GM23338 (cell line): ENCODE data around the gene SHANK2. TPM values are rescaled to one million over a fixed set of nuclear protein-coding genes. Genes with fewer than 3 reads are reported as not detected.

ENCODE experiments used
- CREB1 ChIP-seq: fragments of 250-450 bp; sonication (Bioruptor Pico); IDR thresholded peaks from 2 replicates; pipeline ENCODE4 v1.5.0; 2020; ENCODE audit warnings: low read depth, mild to moderate bottlenecking, moderate library complexity
- EZH2 ChIP-seq: fragments of 200-600 bp; sonication (generic); IDR thresholded peaks from one replicate; pipeline ENCODE4 v1.8.0; 2017; ENCODE audit warnings: antibody characterized with exemption, mild to moderate bottlenecking, low read depth; ENCODE audit not compliant: unreplicated experiment
- JUNB ChIP-seq: IDR thresholded peaks from one replicate; pipeline ENCODE4 v1.6.1; 2016; ENCODE audit warnings: antibody characterized with exemption; ENCODE audit not compliant: unreplicated experiment
- POLR2AphosphoS5 ChIP-seq: IDR thresholded peaks from 2 replicates; pipeline ENCODE4 v1.6.1; 2016; ENCODE audit warnings: antibody characterized with exemption, low read depth
- STAT1 ChIP-seq: IDR thresholded peaks from one replicate; pipeline ENCODE4 v1.6.1; 2016; ENCODE audit warnings: antibody characterized with exemption; ENCODE audit not compliant: unreplicated experiment
- ZNF114 ChIP-seq: fragments of 250-450 bp; sonication (Bioruptor Pico); IDR thresholded peaks from 2 replicates; pipeline ENCODE4 v1.5.0; 2020; ENCODE audit warnings: mild to moderate bottlenecking, moderate library complexity
- ZNF331 ChIP-seq: fragments of 250-450 bp; sonication (Bioruptor Pico); IDR thresholded peaks from 2 replicates; pipeline ENCODE4 v1.5.0; 2020; ENCODE audit warnings: low read depth, mild to moderate bottlenecking, moderate library complexity
- polyA plus RNA-seq: library from polyadenylated mRNA; unstranded; fragments of >200 nt; fragmentation: Nextera tagmentation; extraction: Ambion mirVana; gene quantifications from 2 replicates; pipeline ENCODE4 v1.2.1, GENCODE V29; 2016
- total RNA-seq: library from RNA; depleted of rRNA; stranded (reverse); fragments of >200 nt; shearing (Covaris generic); gene quantifications from 2 replicates; pipeline ENCODE4 v1.2.3, GENCODE V29; 2014
- TF ChIP-seq, protein P1 (sequence below): fragments of 250-450 bp; sonication (Bioruptor Pico); IDR thresholded peaks from 2 replicates; pipeline ENCODE4 v1.5.0; 2020; ENCODE audit warnings: mild to moderate bottlenecking, moderate library complexity
- TF ChIP-seq, protein P2 (sequence below), 2 experiments: fragments of 200-600 bp in 1 of 2; sonication (generic) in 1 of 2; conservative IDR thresholded peaks; 2 replicates each; pipeline versions ENCODE4 v1.5.1 to v1.6.1; 2016 to 2017; ENCODE audit warnings: antibody characterized with exemption in 2 of 2, low read depth in 2 of 2, mild to moderate bottlenecking in 2 of 2, moderate library complexity in 1 of 2

SHANK2 gene
- total and polyA plus RNA-seq, 2 experiments from 2014 or later: 22.0 to 81.4 TPM

DNA sequence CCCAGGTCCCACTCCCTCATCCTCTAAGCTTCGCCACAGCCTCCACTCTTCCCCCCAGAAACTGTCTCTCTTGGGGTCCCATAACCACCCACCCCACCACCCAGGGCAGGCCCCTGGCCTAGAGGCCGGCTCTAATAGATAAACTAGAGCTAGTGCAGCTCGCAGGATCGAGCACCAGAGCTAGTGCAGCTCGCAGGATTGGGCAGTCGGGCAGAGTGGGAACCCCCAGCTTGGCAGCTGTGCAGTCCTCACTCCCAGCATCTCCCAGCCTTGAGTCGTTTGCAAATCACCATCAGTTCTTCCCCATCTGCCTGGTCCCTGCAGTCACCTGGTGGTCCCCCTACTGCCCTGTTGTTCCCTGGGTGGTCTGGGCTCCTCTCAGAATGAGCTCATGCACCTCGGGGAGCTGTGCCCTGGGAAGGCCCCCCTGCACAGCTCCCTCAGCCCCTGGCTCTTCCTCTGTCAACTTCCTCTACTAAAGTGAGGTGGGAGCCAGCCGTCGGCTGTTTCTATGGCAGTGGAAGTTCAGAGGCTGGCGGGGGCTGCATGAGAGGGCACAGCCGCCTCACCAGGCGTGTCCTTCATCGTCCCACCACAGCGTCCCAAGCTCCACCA, 15.5 kb upstream of the SHANK2 start (continued):
- TF ChIP-seq, protein P1, sequence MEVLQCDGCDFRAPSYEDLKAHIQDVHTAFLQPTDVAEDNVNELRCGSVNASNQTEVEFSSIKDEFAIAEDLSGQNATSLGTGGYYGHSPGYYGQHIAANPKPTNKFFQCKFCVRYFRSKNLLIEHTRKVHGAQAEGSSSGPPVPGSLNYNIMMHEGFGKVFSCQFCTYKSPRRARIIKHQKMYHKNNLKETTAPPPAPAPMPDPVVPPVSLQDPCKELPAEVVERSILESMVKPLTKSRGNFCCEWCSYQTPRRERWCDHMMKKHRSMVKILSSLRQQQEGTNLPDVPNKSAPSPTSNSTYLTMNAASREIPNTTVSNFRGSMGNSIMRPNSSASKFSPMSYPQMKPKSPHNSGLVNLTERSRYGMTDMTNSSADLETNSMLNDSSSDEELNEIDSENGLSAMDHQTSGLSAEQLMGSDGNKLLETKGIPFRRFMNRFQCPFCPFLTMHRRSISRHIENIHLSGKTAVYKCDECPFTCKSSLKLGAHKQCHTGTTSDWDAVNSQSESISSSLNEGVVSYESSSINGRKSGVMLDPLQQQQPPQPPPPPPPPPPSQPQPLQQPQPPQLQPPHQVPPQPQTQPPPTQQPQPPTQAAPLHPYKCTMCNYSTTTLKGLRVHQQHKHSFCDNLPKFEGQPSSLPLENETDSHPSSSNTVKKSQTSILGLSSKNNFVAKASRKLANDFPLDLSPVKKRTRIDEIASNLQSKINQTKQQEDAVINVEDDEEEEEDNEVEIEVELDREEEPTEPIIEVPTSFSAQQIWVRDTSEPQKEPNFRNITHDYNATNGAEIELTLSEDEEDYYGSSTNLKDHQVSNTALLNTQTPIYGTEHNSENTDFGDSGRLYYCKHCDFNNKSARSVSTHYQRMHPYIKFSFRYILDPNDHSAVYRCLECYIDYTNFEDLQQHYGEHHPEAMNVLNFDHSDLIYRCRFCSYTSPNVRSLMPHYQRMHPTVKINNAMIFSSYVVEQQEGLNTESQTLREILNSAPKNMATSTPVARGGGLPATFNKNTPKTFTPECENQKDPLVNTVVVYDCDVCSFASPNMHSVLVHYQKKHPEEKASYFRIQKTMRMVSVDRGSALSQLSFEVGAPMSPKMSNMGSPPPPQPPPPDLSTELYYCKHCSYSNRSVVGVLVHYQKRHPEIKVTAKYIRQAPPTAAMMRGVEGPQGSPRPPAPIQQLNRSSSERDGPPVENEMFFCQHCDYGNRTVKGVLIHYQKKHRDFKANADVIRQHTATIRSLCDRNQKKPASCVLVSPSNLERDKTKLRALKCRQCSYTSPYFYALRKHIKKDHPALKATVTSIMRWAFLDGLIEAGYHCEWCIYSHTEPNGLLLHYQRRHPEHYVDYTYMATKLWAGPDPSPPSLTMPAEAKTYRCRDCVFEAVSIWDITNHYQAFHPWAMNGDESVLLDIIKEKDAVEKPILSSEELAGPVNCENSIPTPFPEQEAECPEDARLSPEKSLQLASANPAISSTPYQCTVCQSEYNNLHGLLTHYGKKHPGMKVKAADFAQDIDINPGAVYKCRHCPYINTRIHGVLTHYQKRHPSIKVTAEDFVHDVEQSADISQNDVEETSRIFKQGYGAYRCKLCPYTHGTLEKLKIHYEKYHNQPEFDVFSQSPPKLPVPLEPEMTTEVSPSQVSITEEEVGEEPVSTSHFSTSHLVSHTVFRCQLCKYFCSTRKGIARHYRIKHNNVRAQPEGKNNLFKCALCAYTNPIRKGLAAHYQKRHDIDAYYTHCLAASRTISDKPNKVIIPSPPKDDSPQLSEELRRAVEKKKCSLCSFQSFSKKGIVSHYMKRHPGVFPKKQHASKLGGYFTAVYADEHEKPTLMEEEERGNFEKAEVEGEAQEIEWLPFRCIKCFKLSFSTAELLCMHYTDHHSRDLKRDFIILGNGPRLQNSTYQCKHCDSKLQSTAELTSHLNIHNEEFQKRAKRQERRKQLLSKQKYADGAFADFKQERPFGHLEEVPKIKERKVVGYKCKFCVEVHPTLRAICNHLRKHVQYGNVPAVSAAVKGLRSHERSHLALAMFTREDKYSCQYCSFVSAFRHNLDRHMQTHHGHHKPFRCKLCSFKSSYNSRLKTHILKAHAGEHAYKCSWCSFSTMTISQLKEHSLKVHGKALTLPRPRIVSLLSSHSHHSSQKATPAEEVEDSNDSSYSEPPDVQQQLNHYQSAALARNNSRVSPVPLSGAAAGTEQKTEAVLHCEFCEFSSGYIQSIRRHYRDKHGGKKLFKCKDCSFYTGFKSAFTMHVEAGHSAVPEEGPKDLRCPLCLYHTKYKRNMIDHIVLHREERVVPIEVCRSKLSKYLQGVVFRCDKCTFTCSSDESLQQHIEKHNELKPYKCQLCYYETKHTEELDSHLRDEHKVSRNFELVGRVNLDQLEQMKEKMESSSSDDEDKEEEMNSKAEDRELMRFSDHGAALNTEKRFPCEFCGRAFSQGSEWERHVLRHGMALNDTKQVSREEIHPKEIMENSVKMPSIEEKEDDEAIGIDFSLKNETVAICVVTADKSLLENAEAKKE: no peak
- no peak for TF ChIP-seq POLR2AphosphoS5
- no peak for TF ChIP-seq ZNF114 (CRISPR knock-in tag)
- TF ChIP-seq, protein P2, sequence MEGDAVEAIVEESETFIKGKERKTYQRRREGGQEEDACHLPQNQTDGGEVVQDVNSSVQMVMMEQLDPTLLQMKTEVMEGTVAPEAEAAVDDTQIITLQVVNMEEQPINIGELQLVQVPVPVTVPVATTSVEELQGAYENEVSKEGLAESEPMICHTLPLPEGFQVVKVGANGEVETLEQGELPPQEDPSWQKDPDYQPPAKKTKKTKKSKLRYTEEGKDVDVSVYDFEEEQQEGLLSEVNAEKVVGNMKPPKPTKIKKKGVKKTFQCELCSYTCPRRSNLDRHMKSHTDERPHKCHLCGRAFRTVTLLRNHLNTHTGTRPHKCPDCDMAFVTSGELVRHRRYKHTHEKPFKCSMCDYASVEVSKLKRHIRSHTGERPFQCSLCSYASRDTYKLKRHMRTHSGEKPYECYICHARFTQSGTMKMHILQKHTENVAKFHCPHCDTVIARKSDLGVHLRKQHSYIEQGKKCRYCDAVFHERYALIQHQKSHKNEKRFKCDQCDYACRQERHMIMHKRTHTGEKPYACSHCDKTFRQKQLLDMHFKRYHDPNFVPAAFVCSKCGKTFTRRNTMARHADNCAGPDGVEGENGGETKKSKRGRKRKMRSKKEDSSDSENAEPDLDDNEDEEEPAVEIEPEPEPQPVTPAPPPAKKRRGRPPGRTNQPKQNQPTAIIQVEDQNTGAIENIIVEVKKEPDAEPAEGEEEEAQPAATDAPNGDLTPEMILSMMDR (conservative IDR thresholded peaks at IDR 0.05; ENCODE audit: low read depth in 2 of 2): no peak
- no peak for TF ChIP-seq JUNB
- TF ChIP-seq ZNF331: no peak
- no peak for TF ChIP-seq CREB1 (CRISPR knock-in tag)
- TF ChIP-seq STAT1: no peak
- TF ChIP-seq EZH2: no peak
